Ishikawa (cell line): ENCODE data around the gene SUPT6H.

Experiments used
- CEBPB ChIP-seq: IDR thresholded peaks from 2 replicates; pipeline ENCODE4 v1.6.1; 2012
- CREB1 ChIP-seq: IDR thresholded peaks from 2 replicates; pipeline ENCODE4 v1.6.1; 2012; ENCODE audit warnings: low read depth
- EGR1 ChIP-seq: IDR thresholded peaks from 2 replicates; pipeline ENCODE4 v1.6.1; 2012
- EP300 ChIP-seq: IDR thresholded peaks from 2 replicates; pipeline ENCODE4 v1.6.1; 2012; ENCODE audit warnings: borderline replicate concordance
- FOXM1 ChIP-seq: IDR thresholded peaks from 2 replicates; pipeline ENCODE4 v1.6.1; 2012; ENCODE audit warnings: low read depth, borderline replicate concordance
- NFIC ChIP-seq: IDR thresholded peaks from 2 replicates; pipeline ENCODE4 v1.6.1; 2012
- TCF12 ChIP-seq: IDR thresholded peaks from 2 replicates; pipeline ENCODE4 v1.6.1; 2012; ENCODE audit warnings: low read depth
- TF ChIP-seq, protein P1 (sequence below): IDR thresholded peaks from 2 replicates; pipeline ENCODE4 v1.6.1; 2012
- TF ChIP-seq, protein P2 (sequence below): IDR thresholded peaks from 2 replicates; pipeline ENCODE4 v1.6.1; 2012; ENCODE audit warnings: low read depth, mild to moderate bottlenecking
- TF ChIP-seq, protein P3 (sequence below): IDR thresholded peaks from 2 replicates; pipeline ENCODE4 v1.6.1; 2012

DNA sequence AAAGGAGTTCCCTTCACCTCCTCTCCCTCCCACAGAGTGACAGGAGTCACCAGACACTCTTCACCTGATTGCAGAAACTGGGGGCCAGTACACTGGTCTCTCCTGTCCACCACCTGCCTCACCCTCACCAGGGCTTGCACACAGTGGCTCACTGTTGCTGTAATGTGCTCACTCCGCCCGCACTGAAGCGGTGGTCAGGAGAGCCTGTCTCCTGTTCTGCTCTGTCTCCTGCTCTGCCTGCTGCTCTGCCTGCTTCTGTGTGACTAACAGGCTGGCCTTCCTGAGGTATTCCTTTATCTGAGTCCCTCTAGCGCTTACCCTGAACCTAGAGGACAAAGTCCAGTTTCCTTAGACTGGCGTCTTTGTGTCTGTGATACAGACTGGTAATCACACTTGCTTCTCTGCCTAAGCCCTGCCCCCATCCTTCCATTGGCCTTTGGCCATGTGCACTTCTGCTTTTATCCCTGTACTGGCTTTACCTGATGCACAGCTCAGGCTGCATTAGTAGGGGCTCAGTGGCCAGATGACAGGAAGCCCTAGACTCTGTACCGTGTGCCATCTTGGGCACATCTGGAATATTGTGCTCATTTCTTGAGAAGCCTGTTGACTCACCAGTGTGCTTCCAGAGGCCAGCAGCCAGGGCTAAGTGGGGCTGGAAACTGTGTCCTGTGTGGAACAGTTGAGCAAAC, 36.4 kb downstream of the SUPT6H start:
- TF ChIP-seq FOXM1 (no peak), TCF12 (no peak), NFIC (no peak), CREB1 (no peak), EP300 (no peak), CEBPB (no peak), EGR1 (no peak)
- TF ChIP-seq, protein P1, sequence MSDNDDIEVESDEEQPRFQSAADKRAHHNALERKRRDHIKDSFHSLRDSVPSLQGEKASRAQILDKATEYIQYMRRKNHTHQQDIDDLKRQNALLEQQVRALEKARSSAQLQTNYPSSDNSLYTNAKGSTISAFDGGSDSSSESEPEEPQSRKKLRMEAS, result no peak
- TF ChIP-seq, protein P2, sequence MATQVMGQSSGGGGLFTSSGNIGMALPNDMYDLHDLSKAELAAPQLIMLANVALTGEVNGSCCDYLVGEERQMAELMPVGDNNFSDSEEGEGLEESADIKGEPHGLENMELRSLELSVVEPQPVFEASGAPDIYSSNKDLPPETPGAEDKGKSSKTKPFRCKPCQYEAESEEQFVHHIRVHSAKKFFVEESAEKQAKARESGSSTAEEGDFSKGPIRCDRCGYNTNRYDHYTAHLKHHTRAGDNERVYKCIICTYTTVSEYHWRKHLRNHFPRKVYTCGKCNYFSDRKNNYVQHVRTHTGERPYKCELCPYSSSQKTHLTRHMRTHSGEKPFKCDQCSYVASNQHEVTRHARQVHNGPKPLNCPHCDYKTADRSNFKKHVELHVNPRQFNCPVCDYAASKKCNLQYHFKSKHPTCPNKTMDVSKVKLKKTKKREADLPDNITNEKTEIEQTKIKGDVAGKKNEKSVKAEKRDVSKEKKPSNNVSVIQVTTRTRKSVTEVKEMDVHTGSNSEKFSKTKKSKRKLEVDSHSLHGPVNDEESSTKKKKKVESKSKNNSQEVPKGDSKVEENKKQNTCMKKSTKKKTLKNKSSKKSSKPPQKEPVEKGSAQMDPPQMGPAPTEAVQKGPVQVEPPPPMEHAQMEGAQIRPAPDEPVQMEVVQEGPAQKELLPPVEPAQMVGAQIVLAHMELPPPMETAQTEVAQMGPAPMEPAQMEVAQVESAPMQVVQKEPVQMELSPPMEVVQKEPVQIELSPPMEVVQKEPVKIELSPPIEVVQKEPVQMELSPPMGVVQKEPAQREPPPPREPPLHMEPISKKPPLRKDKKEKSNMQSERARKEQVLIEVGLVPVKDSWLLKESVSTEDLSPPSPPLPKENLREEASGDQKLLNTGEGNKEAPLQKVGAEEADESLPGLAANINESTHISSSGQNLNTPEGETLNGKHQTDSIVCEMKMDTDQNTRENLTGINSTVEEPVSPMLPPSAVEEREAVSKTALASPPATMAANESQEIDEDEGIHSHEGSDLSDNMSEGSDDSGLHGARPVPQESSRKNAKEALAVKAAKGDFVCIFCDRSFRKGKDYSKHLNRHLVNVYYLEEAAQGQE, result no peak
- TF ChIP-seq, protein P3, sequence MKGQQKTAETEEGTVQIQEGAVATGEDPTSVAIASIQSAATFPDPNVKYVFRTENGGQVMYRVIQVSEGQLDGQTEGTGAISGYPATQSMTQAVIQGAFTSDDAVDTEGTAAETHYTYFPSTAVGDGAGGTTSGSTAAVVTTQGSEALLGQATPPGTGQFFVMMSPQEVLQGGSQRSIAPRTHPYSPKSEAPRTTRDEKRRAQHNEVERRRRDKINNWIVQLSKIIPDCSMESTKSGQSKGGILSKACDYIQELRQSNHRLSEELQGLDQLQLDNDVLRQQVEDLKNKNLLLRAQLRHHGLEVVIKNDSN, result no peak
